ENCODE data around the gene KRT34.

DNA sequence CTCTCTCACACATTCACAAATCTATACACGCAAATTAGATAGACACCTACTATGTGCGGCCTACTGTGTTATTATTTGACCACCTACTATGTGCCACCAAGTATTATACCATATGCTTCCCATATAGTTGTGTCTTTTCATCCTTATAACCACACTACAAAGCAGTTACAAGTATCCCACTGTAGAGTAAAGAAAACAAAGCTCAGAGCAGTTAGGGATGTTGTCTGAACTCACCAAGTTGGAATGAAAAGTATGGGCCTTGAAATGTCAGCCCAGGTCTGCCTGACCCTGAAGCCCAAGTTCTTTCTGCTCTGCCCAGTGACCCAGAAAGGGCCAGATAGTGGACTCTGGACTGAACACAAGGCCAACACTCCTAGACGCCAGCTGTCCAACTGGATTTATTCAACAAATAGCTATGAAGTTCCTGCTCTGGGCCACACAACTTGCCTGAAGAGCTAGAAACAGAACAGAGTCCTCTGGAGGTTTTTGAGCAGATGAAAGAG is 33.8 kb upstream of the KRT34 start:
- TF ChIP-seq EZH2 (IDR thresholded peaks at IDR 0.05; ENCODE audit: insufficient read depth, poor library complexity, severe bottlenecking) (no peak), EZH2phosphoT487 (IDR thresholded peaks at IDR 0.05; ENCODE audit: insufficient read depth, low read depth) (no peak)

Measured in GM23248 (cell line).